Measurements from ENCODE around the gene LPAR1.

DNA sequence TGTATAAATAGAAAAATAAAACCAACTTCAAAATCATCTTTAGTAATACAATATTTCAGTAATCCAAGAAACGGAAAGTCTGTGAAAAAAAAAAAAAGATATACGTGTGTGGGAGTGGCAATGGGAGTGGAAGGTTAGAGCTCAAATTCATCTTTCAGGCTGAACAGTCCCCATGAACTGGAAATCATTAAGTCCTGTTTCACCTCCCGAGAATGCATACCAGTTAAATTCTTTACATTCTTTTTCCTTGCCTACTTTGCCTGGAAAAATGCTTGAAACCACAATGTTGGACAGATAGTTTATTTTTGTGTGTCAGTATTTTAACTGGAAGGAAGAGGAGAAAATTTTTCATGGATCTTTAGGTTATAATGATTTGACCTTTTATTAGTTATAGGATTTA is 202.9 kb downstream of the LPAR1 start:
- TF ChIP-seq EZH2 (IDR thresholded peaks at IDR 0.05) (no peak), EZH2phosphoT487 (IDR thresholded peaks at IDR 0.05) (no peak), CTCF (IDR thresholded peaks at IDR 0.05) (no peak)
